DMS153 (cell line): Measurements from ENCODE around the gene CIP2A.

Experiments used
- DNase-seq: peaks from one replicate; lab custom pipeline; 2025; lab: John Stamatoyannopoulos, UW

The CIP2A gene

DNA sequence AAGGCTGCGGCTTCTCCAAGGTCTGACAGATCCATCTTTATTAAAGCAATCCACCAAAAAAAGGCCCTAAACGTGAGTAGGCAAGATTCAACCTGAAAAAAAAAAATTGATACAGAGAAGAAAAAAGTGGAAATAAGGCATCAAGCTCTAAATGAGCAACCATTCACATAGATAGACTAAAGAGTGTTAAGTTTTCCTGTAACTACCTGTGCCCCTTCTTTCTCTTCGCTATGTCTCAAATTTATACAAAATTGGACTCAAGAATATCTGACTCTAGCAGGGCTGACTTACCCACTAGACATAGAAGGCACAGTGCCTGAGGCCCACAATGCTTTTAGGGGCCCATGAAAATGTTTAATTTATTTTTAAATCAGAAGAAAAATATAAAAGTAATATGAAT is 78.7 kb downstream of the CIP2A start, which contains the start of gene MYH15:
Gene MYH15 (minus strand): TSS at position 101 of the 400 bp plus-strand sequence. CDS start 66 bp downstream, at position 35.
- DNase-seq = no peak

DNA sequence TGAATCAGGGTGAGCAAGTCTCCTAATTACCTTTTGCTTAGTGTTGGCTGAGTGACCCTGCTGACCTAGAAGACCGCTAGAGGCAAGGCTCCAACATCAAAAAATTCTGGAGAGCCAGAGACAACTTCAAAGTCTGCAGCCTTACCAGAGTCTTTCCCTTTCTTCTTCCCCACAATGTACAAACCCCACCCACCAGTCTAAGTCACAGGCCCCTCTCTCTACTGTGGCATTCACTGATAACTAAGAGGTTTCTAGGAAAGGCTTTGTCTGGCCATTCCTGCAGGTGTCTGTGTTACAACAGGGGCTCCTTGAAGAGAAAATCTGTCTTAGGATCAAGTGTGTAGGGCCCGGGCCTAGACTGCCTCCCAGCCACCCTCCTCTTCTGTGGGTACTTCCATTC is 79.4 kb downstream of the CIP2A start:
- no peak for DNase-seq

DNA sequence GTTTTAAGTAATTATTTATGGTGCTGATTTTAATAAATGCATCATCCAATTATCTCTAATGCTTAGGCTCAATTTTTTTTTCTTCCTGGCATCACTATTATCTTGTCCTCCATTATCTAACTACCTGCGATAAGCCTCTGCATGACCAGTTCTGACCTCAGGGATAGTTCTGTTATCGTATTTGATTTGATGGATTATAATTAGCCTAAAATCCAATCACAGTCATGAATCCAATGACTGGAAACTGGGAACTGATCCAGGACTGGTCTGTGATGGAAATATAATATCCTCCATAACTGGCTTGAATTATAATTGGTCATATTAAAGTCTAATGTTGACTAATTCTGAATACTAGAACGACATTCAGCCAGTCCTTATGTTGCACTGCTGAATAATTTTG is 80.0 kb downstream of the CIP2A start:
- no peak for DNase-seq

DNA sequence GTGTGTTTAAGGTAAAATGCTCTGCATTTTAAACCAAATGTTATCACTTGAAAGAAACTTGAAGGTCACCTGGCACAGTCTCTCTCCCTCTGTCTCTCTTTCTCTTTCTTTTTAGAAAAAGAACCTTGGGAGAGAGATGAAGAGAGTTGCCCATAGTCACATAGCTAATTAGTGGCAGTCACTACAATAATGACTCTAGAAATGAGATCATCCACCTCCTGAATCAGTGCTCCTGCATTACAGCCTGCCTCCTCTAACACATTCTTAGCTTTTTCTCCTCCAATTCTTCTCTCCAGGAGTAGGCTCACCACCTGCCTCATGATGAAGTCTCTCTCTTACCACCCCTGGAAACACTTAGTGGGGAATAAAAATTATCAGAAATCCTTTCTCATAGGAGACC is 81.3 kb downstream of the CIP2A start:
- DNase-seq = no peak

DNA sequence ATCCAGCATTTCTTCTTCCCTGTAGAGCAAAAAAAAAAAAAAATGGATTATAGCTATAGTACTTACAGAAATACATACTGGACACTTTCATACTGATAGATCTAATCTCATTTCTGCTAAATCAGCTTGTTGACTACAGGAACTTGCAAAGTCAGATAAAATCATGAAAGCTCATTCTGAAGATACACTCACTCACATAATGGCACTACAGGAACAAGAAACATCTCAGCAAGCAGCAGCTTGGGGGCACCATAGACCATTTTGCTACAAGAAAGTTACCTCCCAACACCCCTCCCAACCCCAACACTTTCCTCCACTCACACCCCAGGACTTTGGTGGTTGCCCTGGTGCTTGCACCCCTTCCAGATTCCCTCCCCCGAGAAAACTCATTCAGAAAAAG is 83.4 kb downstream of the CIP2A start:
- no peak for DNase-seq

DNA sequence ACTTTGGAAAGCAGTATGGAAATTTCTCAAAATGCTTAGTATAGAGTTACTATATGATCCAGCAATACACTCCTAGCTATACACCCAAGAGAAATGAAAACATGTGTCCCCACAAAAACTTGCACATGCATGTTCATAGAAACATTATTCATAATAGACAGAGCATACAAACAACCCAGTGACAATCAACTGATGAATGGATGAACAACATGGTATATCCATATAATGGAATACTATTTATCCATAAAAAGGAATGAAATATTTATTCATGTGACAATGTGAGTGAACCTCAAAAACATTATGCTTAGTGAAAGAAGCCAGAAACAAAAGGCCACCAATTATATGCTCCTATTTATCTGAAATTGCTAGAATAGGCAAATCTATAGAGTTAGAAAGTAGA is 85.5 kb downstream of the CIP2A start:
- no peak for DNase-seq

DNA sequence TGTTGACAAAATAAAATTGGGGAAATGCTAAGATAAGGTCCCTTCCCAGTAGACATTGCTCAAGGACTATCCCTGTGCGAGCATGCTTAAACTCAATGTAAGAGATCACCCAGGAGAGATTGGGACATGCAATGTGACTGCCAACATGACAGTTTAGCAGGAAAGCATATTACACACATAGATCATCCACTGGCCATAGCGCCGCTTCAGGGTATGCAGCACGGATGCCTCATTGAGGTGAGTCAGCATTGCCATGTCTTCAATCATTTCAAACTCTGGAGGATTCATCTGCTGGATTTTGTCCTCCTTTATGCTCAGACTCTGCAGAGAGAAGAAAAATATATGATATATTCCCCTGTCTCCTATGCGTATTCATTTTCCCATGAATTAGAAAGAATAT is 87.7 kb downstream of the CIP2A start:
- no peak for DNase-seq

DNA sequence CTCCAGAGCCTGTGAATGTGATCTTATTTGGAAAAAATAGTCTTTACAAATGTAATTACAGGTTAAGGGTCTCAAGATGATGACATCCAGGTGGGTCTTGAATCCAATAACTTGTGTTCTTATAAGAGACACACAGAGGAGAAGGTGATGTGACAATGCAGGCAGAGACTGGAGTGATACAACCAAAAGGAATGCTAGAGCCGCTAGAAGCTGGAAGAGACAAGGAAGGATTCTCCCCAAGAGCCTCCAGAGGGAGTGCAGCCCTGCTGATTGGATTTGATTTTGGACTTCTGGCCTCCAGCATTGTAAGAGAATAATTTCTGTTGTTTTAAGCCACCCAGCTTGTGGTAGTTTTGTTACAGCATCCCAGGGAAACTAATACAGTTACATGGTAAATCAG is 88.5 kb downstream of the CIP2A start:
- no peak for DNase-seq
